ENCODE data around the gene OR10K2. TPM values are rescaled to one million over a fixed set of nuclear protein-coding genes. Genes with fewer than 3 reads are reported as not detected.

OR10K2 gene
- total and polyA plus RNA-seq, 4 donors = not detected

GRCh38 chr1:158417586-158417985 is 8.5 kb downstream of the OR10K2 start:
- no peak for ATAC-seq (ENCODE audit: insufficient read depth, low FRiP score)
- Histone ChIP-seq H3K4me1 (ENCODE audit: control insufficient read depth in 5 of 5, insufficient read depth in 5 of 5, low read length in 5 of 5) (no peaks in the 10 kb centered on the region), H3K36me3 (ENCODE audit: control insufficient read depth in 4 of 4, insufficient read depth in 4 of 4, low read length in 4 of 4) (no peaks in the 10 kb centered on the region), H3K9me3 (ENCODE audit: control insufficient read depth in 4 of 4, insufficient read depth in 3 of 4, low read length in 3 of 4) (no peaks in the 10 kb centered on the region), H3K27me3 (ENCODE audit: control insufficient read depth in 3 of 3, insufficient read depth in 3 of 3, low read length in 2 of 3) (no peaks in the 10 kb centered on the region), H3K4me3 (no peak overlapping the region), H3K9ac (ENCODE audit: insufficient read depth in 1 of 2, low read length in 2 of 2) (no peak overlapping the region), H3K27ac (ENCODE audit: low read depth in 1 of 2, low read length in 1 of 2) (no peak overlapping the region)
- TF ChIP-seq CTCF (IDR thresholded peaks at IDR 0.05; ENCODE audit: control extremely low read depth, extremely low read depth) = no peak
- DNase-seq = no peak

GRCh38 chr1:158414651-158415345 is 11.2 kb downstream of the OR10K2 start:
- Histone ChIP-seq H3K27me3 (ENCODE audit: control insufficient read depth in 3 of 3, insufficient read depth in 3 of 3, low read length in 2 of 3) (no peaks in the 10 kb centered on the region), H3K27ac (ENCODE audit: low read depth in 1 of 2, low read length in 1 of 2) (no peak overlapping the region), H3K4me3 (no peak overlapping the region), H3K4me1 (ENCODE audit: control insufficient read depth in 5 of 5, insufficient read depth in 5 of 5, low read length in 5 of 5) (no peaks in the 10 kb centered on the region), H3K9me3 (ENCODE audit: control insufficient read depth in 4 of 4, insufficient read depth in 3 of 4, low read length in 3 of 4) (no peaks in the 10 kb centered on the region), H3K9ac (ENCODE audit: insufficient read depth in 1 of 2, low read length in 2 of 2) (no peak overlapping the region), H3K36me3 (ENCODE audit: control insufficient read depth in 4 of 4, insufficient read depth in 4 of 4, low read length in 4 of 4) (no peaks in the 10 kb centered on the region)
- TF ChIP-seq CTCF (IDR thresholded peaks at IDR 0.05; ENCODE audit: control extremely low read depth, extremely low read depth) = no peak
- 78 to 91% methylated on average over 4 of the region's 4 CpGs for WGBS, 2 donors
- ATAC-seq (ENCODE audit: insufficient read depth, low FRiP score) (no peak), DNase-seq (no peak)

GRCh38 chr1:158407092-158407491 is 18.9 kb downstream of the OR10K2 start:
- DNase-seq = no peak
- TF ChIP-seq CTCF (IDR thresholded peaks at IDR 0.05; ENCODE audit: control extremely low read depth, extremely low read depth) = no peak
- Histone ChIP-seq H3K36me3 (ENCODE audit: control insufficient read depth in 4 of 4, insufficient read depth in 4 of 4, low read length in 4 of 4) (no peaks in the 10 kb centered on the region), H3K4me1 (ENCODE audit: control insufficient read depth in 5 of 5, insufficient read depth in 5 of 5, low read length in 5 of 5) (no peaks in the 10 kb centered on the region), H3K9me3 (ENCODE audit: control insufficient read depth in 4 of 4, insufficient read depth in 3 of 4, low read length in 3 of 4) (no peaks in the 10 kb centered on the region), H3K27me3 (ENCODE audit: control insufficient read depth in 3 of 3, insufficient read depth in 3 of 3, low read length in 2 of 3) (no peaks in the 10 kb centered on the region), H3K4me3 (no peak overlapping the region), H3K9ac (ENCODE audit: insufficient read depth in 1 of 2, low read length in 2 of 2) (no peak overlapping the region), H3K27ac (ENCODE audit: low read depth in 1 of 2, low read length in 1 of 2) (no peak overlapping the region)
- 76 to 86% methylated on average over 5 of the region's 5 CpGs for WGBS, 2 donors
- ATAC-seq (ENCODE audit: insufficient read depth, low FRiP score) = no peak

- ATAC-seq (ENCODE audit: insufficient read depth, low FRiP score) (no peak), DNase-seq (no peak)
- no peak overlapping the region for H3K9ac ChIP-seq (ENCODE audit: insufficient read depth in 1 of 2, low read length in 2 of 2)
- WGBS, 2 donors = 84 to 95% methylated on average over 3 of the region's 3 CpGs
- H3K4me3 ChIP-seq = no peak overlapping the region
- H3K27me3 ChIP-seq (ENCODE audit: control insufficient read depth in 3 of 3, insufficient read depth in 3 of 3, low read length in 2 of 3) = no peaks in the 10 kb centered on the region
- no peak overlapping the region for H3K27ac ChIP-seq (ENCODE audit: low read depth in 1 of 2, low read length in 1 of 2)
- H3K36me3 ChIP-seq (ENCODE audit: control insufficient read depth in 4 of 4, insufficient read depth in 4 of 4, low read length in 4 of 4) = no peaks in the 10 kb centered on the region
- no peak for TF ChIP-seq CTCF (IDR thresholded peaks at IDR 0.05; ENCODE audit: control extremely low read depth, extremely low read depth)
- H3K9me3 ChIP-seq (ENCODE audit: control insufficient read depth in 4 of 4, insufficient read depth in 3 of 4, low read length in 3 of 4) = no peaks in the 10 kb centered on the region
- no peaks in the 10 kb centered on the region for H3K4me1 ChIP-seq (ENCODE audit: control insufficient read depth in 5 of 5, insufficient read depth in 5 of 5, low read length in 5 of 5)
Measured at GRCh38 chr1:158400871-158401270, 25.2 kb downstream of the OR10K2 start.

All from lung (tissue), 12 donors.